Left kidney (tissue), 2 donors: ENCODE results near the gene SEC14L3. TPM values are rescaled to one million over a fixed set of nuclear protein-coding genes. Genes with fewer than 3 reads are reported as not detected.
A peak's percentile ranks its signal among the peaks of the same experiment; 100 is the strongest.

Experiments
- DNase-seq: peaks from one replicate; pipeline ENCODE4 v3.0.0-alpha.2; 2013
- polyA plus RNA-seq: library from polyadenylated mRNA; unstranded; fragments of 120-200 nt; gene quantifications from one replicate; pipeline ENCODE4 v1.2.1, GENCODE V29; 2013; ENCODE audit not compliant: insufficient read length

Gene SEC14L3
- polyA plus RNA-seq, 1 donor = not detected

DNA sequence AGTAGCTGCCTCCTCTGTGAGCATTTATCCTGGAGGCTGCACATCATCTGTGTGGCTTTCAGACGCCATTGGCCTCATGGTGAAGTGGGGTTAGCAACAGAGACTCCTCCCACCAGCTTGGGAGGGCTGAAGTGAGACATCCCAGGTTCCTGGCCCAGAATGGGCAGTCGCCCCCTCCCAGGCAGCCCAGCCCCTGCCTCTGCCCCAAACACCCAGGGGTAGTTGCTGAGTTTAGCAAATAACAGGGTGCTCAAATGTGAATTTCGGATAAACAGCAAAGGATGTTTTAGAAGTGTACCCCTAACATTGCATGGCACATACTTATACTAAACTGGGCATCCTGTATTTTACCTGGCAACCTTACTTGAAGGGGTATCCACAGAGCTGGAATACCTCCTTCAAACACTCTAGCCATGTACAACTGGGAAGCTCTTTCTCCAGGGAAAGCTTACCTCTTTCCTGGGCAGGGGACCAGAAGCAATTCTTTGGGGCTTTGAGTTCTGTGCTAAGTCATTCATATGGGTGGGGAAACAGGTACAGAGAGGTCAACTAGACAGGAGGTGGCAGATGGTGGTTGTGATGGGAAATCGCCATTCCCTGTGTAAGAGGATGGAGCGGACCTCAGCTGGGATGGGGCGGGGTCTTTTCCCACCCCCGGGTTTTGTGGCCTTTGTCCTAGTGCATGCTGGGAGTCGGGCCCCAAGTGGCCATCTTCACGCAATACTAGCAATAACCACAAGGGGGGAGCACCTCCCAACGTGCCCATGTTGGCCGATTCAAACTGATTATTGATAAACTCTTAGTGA is 27.0 kb downstream of the SEC14L3 start:
- DNase-seq = peak; percentile 51

DNA sequence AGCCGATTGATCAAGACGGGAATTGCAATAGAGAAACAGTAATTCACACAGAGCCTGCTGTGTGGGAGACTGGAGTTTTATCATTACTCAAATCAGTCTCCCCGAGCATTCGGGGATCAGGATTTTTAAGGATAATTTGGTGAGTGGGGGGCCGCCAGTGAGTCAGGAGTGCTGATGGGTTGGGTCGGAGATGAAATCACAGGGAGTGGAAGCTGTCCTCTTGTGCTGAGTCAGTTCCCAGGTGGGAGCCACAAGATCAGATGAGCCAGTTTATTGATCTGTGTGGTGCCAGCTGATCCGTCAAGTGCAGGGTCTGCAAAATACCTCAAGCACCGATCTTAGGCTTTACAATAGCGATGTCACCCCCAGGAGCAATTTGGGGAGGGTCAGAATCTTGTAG is 30.7 kb downstream of the SEC14L3 start:
- no peak for DNase-seq

DNA sequence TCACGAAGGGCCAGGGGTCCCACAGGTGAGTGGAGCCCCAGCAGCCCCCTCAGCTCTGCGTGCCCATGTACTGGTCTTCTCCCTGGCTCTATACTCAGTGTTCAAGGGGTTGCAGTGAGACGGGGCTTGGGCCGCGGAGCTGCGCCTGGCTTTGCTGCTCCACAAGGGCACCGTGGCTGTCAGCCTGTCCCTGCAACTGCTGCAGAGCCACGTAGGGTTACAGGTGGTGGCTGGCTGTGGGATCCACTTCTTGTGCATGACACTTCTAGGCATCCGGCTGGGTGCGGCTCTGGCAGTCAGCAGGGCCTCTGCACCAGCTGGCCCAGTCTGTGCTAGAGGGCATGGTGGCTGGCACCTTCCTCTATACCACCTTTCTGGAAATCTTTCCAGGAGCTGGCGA is 32.0 kb downstream of the SEC14L3 start:
- no peak for DNase-seq

DNA sequence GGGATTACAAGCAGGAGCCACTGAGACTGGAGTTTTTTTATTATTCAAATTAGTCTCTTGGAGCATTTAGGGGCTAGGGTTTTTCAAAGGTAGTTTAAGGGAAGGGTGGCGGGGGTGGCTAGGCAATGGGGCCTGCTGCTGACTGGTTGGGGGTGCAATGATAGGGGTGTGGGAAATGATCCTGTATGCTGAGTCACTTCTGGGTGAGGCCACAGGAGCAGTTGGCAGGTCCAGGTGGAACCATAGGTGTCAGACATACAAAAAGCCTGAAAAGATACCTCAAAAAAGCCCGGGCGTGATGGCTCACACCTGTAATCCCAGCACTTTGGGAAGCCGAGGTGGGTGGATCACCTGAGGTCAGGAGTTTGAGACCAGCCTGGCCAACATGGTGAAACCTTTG is 32.6 kb downstream of the SEC14L3 start:
- no peak for DNase-seq

DNA sequence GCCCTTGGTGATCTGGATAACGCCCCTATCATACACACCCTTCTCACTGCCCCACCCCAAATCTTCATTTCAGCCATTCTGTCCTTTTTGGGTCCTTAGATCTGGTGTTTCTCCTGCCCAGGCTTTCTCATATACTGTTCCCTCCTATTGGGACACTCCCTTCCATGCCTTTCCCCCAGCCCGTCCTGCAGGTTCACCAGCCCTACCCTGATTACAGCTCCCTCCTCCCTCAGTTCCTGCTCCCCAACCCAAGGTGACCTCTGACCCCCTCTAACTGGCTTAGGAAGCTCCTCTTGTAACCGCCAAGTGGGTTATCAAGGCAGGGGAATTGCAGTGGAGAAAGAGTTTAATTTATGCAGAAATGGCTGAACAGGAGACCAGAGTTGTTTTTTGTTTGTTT is 33.3 kb downstream of the SEC14L3 start:
- no peak for DNase-seq

DNA sequence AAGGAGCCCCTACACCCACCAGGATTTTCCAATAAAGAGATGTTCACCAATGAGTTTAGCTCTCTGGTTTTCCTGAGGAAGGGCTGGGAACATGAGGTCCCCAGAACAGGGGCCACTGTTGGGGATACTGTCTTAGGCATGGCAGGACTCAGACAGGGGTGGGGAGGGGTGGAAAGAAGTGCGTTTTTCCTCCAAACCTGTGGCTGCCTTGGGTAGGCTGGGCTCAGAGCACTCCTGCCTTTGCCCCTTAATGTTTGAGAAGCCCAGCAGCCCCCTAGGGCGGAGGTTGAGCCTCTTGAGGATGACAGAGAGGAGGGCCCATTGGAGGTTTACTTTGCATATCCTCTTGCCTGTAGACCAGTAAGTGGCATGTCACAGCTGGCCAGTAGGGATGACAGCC is 35.6 kb downstream of the SEC14L3 start:
- DNase-seq = no peak

DNA sequence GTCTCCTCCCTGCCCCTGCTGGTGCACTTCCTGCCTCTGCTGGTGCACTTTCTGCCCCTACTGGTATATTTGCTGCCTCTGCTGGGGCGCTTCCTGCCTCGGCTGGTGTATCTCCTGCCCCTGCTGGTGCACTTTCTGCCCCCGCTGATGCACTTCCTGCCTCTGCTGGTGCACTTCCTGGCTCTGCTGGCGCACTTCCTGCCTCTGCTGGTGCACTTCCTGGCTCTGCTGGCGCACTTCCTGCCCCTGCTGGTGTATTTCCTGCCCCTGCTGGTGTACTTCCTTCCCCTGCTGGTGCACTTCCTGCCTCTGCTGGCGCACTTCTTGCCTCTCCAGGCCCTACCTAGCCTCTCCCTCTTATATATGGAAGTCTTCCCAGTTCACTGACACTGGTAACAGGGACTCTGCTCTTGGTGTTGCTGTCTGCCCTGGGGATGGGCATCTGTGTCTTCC is 36.1 kb downstream of the SEC14L3 start:
- DNase-seq = no peak

DNA sequence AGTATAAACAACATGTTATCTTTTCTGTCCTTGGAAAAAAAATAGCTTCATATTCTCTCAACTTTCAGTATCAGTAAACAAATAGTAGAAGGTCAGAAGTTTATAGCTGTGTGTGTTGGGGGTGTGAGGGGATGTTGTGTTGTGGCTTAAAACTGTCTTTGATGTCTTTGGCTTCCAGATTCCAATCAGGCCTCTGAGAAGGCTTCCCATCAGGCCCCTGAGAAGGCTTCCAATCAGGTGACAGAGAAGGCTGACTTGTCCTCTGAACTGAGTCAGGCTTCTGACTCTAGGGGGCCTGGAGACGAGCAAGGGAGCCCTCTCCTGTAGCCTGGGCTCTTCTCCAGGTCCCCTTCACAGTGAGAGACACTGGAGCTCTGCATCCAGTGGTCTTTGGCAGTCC is 37.0 kb downstream of the SEC14L3 start:
- DNase-seq = no peak

DNA sequence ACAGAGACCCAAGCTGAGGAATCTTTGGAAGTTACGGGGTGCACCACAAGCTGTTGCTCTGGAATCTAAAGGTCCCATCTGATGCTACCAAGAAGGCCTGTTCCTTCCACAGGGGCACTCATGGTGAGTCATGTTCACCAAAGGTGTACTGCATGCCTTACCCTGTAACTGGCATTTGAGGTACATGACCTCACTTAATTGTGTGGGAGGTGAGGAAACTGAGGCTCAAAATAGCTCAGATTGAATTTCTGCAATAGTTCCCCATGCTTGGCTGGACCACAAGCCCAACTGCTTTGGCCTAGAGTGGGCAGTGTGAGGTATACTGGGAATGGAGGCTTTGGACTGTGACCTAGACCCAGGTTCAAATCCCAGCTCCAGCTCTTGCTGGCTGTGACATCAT is 38.0 kb downstream of the SEC14L3 start:
- DNase-seq = no peak

DNA sequence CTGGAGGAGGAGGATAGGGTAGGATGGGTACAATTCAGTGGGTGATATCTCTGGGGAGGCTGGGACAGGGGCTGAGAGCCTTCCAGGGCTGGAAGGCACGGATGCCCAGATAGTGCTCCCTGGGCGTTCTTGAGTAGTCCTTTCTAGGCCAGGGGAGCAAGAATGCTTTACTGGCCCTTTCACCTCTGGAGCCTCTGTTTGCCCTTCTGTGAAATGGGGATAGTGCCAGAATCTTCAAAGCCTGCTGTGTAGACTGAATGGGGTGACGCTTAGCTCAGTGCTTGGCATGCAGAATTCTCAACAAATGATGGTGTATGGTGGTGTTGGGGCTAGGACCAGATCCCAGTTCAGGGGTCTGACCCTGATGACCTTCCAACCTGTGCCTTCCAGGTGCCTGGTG is 38.6 kb downstream of the SEC14L3 start:
- no peak for DNase-seq

DNA sequence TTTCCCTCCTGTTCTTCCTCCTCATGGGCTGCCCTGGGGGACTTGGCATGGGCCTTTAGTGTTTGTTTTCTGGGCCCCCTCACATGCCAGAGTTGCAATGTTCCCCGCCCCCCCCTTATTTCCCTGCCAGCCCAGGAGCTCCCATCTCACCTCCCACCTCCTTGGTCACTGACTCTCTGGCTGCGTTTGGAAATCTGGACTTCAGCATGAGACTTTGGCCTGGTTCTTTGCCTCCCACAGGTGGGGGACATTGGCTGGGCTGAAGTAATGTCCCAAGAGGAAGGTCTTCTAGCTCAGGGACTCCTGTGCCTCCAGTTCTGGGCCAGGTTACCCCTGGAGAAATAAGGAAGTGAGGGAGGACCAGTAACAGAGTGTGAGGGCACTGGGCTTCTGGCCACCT is 39.3 kb downstream of the SEC14L3 start:
- no peak for DNase-seq

DNA sequence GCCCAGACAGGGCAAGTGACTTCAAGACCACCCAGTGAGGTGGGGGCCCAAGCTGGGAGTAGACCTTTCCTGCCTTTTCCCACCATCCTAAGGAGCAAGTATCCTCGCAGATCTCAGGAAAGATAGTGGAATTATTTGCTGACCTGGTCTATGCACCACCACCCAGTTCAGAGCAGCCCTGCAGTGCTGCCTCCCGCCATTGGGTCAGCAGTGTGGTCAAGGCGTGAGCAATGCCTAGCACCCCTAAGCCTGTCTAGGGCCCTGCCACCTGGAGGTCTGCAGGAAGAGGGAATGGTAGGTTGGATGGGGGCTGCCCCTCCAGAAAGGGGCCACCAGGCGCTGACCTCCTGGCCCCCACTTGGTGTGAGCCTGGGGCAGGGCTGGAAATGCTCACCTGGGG is 39.7 kb downstream of the SEC14L3 start:
- DNase-seq = no peak

DNA sequence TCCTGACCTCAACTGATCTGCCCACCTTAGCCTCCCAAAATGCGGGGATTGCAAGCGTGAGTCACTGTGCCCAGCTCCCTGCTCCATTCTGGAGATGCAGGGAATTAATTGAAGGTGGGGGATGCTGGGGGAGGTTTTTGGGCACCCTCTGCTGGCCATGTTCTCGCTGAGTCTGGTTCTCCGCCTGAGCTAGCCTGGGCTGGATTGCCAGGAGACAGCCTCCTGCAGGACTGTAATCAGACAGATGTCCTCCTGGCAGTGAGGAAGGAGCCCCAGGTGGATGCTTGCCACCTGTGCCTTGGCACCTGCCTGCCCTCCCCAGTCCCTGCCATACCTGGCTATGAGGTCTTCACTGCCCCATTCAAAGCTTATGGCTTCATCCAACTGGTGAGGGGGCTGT is 40.9 kb downstream of the SEC14L3 start:
- no peak for DNase-seq

DNA sequence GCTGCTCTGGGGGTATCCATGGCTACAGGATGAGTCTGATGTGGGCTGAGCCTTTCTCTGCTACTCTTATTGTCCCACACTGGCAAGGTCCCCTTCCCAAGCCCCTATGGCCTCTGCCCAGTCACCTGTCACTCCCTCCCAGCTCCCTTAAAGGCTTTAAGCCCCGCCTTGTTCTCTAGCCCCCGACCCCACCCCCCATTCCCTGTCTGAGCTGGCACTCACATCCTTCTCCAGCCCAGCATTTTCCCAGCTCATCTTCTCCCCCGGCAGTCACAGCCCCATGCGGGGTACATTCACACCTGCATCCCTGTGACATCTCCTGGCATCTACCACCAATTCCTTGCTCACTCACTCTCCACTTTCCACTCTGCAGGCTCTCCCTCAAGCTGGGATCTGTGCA is 41.9 kb downstream of the SEC14L3 start:
- DNase-seq = no peak

DNA sequence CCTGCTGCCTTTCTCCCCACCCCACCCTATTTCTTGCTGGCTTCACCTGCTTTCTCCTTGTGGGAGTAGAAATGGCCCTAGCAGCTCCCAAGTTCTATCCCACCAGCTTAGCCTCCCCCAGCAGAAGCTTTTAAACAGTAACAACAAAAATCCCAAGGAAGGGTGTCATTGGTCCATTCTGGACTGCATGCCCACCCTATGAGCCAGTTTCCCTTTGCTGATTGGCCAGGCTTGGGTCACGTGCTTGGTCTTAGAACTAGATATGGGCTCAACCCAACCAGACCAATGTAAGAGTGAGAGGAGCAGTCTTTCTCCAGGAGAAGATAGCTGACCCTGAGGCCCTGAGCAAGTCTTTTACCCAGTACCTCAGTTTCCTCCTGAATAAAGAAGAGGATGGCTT is 43.9 kb downstream of the SEC14L3 start:
- DNase-seq = no peak

DNA sequence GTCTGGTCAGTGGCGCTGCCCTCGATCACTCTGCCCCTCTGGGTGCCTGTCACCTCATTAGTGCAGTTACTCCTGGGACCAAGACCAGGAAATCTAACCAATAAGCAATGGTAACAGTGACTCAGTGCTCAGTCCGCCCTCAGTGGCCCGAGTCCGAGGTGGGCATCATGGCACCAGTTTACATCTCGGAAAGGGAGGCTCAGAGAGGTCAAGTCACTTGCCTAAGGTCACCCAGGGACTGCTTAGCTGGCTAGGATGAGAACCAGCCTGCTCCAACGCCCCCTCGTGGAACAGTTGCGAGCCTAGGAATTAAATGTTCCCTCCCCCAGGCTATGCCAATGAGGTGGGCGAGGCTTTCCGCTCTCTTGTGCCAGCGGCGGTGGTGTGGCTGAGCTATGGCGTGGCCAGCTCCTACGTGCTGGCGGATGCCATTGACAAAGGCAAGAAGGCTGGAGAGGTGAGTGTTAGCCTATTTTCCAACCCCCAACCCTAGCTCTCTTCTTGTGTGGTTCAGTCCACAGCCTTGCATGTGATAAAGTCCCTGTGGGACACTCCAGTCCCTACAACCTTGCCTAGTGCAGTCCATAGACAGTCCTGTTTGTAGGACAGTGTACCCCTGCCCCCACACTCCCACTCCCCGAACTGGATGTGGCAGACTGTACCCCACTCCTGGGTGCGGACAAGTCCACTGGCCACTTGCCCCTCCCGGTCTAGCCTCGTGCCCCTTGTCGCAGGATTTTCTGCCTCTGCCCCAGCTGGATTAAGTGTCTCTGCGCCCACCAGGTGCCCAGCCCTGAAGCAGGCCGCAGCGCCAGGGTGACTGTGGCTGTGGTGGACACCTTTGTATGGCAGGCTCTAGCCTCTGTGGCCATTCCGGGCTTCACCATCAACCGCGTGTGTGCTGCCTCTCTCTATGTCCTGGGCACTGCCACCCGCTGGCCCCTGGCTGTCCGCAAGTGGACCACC is 45.1 kb downstream of the SEC14L3 start:
- peak; percentile 86 for DNase-seq

DNA sequence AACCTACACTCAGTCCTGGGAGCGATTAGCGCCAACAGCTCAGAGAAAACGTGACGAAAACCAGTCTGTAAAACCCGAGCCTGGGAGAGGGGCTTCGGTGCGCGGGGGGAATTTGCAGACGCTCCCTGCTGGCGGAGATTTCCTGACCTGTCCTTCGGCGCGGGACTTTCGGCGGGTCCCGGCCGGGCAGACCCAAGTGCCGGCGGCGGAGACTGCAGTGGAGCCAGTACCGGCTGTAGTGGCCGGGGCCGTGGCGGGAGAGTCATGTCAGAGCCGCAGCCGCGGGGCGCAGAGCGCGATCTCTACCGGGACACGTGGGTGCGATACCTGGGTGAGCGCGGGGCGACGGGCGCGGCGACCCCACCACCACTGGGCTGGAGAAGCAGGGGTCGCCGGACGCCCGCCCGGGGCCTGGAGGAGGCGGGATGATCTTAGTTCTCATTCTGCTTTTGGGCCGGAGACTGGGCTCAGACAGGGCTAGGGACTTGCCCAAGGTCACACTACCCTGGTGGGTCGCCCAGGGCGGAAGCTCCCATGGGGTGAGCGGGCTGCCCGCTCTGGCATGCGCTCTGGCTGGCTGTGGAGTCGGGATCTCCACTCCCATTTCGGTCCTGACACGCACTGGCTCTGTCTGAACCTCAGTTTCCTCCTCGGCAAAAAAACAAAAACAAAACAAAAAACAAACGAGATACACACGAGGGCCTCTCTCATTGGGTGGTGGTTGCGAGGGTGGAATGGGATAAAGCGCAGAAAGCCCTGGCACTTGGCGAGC is 46.0 kb downstream of the SEC14L3 start, which contains the start of gene MTFP1:
Gene MTFP1, plus strand, starts transcription at position 153 of the 772 bp plus-strand sequence. Its CDS starts 112 bp downstream, at position 265.
- DNase-seq = peak; percentile 67

DNA sequence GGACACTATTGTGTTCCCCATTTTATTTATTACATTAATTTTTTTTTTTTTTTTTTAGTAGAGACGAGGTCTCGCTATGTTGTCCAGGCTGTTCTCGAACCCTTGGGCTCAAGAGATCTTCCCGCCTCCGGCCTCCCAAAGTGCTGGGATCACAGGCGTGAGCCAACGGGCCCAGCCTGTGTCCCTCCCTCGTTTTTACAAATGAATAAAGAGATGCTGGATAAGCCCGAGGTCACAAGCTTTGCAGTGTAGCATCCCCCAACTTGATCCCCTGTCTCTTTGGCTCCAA is 46.5 kb downstream of the SEC14L3 start:
- DNase-seq = no peak

DNA sequence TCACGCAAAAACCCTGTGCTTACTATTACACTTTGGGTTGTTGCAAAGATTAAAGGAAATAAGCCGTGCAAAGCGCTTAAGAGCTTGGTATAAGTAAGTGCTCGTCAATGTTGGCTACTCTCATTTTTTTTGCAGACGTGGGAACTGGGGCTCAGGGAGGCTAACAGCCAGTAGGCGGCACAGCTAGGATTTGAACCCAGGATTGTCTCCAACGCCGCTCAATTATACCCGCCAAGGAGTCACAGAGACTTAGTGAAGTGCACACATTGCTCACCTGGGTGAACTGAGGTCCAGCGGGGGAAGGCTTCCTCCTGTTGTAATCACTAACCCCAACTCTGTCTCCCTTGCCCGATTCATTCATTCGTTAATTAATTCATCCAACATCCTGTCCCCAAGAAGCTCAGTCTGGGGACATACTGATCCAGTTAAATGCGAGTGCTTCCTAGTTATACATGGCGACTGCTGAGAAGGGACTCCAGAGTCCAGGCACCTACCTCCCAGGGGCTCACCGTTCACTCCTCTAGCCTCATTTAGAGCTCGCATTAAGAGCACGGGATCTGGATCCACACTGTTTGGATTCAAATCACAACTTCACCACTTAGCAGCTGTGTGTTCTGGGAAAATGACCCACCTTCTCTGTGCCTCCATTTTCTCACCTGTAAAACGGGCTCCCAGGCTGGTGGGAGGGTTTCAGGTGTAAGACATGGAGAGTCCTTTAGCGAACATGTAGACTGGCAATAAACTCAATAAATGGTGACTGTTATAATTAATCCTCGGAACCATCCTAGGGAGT is 47.1 kb downstream of the SEC14L3 start:
- DNase-seq = no peak

DNA sequence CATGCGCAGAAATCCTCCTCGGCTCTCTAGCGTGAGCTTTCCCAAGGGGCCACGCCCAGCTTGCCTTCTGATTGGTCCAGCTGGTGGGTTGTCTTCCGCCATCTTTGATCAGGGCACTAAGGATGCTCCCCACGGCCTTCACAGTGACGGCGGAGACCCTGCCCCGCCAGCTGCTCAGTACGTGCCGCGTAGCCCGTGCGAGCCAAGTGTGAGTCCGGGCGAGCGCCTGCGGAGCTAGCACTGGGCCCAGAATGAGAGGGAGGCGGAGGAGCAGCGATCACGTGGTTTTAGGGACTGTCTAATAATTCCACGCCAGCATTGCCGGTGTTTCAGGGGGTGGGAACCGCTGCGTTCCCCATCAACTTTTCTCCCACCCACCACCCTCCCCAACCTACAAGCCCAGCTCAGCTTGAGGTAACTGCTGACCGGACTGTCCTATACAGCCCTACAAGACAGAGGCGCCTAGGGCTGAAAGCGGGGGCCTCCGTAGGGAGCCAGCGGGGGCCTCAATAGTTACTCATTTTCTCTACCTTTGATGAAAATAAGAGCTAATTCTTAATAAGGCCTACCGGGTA is 47.8 kb downstream of the SEC14L3 start:
- peak; percentile 100 for DNase-seq

DNA sequence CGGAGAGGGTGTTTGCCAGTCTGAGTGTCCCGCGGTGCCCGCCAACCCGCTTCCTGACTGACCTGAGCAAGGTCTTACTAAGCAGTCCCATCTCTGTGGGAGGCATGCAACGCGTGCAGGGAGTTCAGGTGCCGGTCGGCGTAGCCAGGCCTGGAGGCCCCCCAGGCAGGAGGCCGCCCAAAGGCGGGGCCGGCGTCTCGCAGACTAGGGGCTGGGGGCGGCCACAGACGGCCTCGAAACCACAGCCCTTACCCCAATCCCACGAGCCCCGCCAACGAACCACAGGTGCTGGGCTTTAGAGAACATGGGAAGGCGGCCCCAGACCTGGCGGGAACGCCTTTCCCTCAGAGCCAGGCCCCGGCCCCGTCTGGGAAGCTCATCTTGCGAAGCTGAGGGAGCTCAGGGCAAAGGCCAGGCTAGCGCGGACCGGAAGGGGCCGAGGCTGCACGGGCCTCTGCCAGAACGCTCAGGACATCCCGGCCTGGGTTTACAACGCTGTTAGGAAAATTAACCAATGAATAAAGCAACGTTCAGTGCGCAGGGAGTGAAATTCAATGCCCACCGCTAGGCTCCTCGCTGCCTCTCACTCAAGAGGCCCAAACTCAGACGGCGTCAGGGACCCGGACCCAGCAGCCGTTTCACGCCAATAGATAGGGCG is 48.4 kb downstream of the SEC14L3 start:
- DNase-seq = no peak
